CD14-positive monocyte (primary cell): ENCODE measurements around the gene HOXA5. TPM values are rescaled to one million over a fixed set of nuclear protein-coding genes. Genes with fewer than 3 reads are reported as not detected.
A peak's percentile ranks its signal among the peaks of the same experiment; 100 is the strongest.

Source experiments
- DNase-seq, 3 donors: peaks; one replicate each; pipeline ENCODE4 v3.0.0-alpha.2; 2011 to 2022
- H2AFZ ChIP-seq: 2 replicates; pipeline ENCODE4 v1.6.0; 2012; ENCODE audit warnings: mild to moderate bottlenecking, low read depth, low read length, inconsistent platforms; ENCODE audit not compliant: insufficient read depth, poor library complexity, severe bottlenecking
- H3K27ac ChIP-seq, 2 donors: 1 replicate in 1 of 2; 2 replicates in 1 of 2; pipeline ENCODE4 v1.5.1; 2012 to 2013; ENCODE audit warnings: low read length in 2 of 2, control low read depth in 1 of 2, inconsistent platforms in 1 of 2, low read depth in 1 of 2, mild to moderate bottlenecking in 1 of 2
- H3K27me3 ChIP-seq, 2 donors: one replicate each; pipeline versions ENCODE4 v1.6.0 to v1.6.1; 2011 to 2013; ENCODE audit warnings: low read length in 2 of 2; ENCODE audit not compliant: control insufficient read depth in 2 of 2, insufficient read depth in 2 of 2
- H3K36me3 ChIP-seq, 2 donors: replicated peaks in 1 of 2; 1 replicate in 1 of 2; 2 replicates in 1 of 2; pipeline versions ENCODE4 v1.5.1 to v1.6.1; 2012 to 2013; ENCODE audit warnings: low read length in 2 of 2, control low read depth in 1 of 2, inconsistent platforms in 1 of 2, mild to moderate bottlenecking in 1 of 2; ENCODE audit not compliant: insufficient read depth in 2 of 2, control insufficient read depth in 1 of 2
- H3K4me1 ChIP-seq, 2 donors: 1 replicate in 1 of 2; 2 replicates in 1 of 2; pipeline versions ENCODE4 v1.5.1 to v1.6.1; 2012 to 2013; ENCODE audit warnings: low read length in 2 of 2, control low read depth in 1 of 2, inconsistent platforms in 1 of 2, mild to moderate bottlenecking in 1 of 2, moderate library complexity in 1 of 2; ENCODE audit not compliant: insufficient read depth in 2 of 2, control insufficient read depth in 1 of 2
- H3K4me2 ChIP-seq: replicated peaks from 2 replicates; pipeline ENCODE3; 2012; ENCODE audit warnings: low read length, moderate library complexity, mild to moderate bottlenecking; ENCODE audit not compliant: poor library complexity, severe bottlenecking; ENCODE audit errors: extremely low read depth
- H3K4me3 ChIP-seq, 3 experiments: fragments of 200-600 bp in 1 of 3; sonication (generic) in 1 of 3; replicated peaks in 1 of 3; 1 replicate in 2 of 3; 2 replicates in 1 of 3; pipeline ENCODE4 v1.5.1; 2011 to 2013; ENCODE audit warnings: low read length in 3 of 3, mild to moderate bottlenecking in 3 of 3, control low read depth in 2 of 3, low read depth in 2 of 3, inconsistent platforms in 1 of 3, moderate library complexity in 1 of 3
- H3K79me2 ChIP-seq: 2 replicates; pipeline ENCODE4 v1.6.0; 2012; ENCODE audit warnings: mild to moderate bottlenecking, control low read depth, inconsistent platforms, low read length, moderate library complexity; ENCODE audit not compliant: insufficient read depth
- H3K9ac ChIP-seq: 2 replicates; pipeline ENCODE4 v1.6.0; 2017; ENCODE audit warnings: low read length, mild to moderate bottlenecking; ENCODE audit not compliant: insufficient read depth, poor library complexity, severe bottlenecking
- H3K9me3 ChIP-seq, 2 donors: replicated peaks in 1 of 2; 1 replicate in 1 of 2; 2 replicates in 1 of 2; pipeline versions ENCODE4 v1.5.1 to v1.6.1; 2012 to 2013; ENCODE audit warnings: low read length in 2 of 2, control low read depth in 1 of 2; ENCODE audit not compliant: control insufficient read depth in 1 of 2, insufficient read depth in 1 of 2
- H4K20me1 ChIP-seq: 2 replicates; pipeline ENCODE4 v1.6.0; 2012; ENCODE audit warnings: mild to moderate bottlenecking, low read length, control low read depth, moderate library complexity; ENCODE audit not compliant: insufficient read depth
- H3K27ac Mint-ChIP-seq, 7 donors: one replicate each; pipeline ENCODE4 v1.8.0; 2020; ENCODE audit warnings: mild to moderate bottlenecking in 7 of 7, mixed read lengths in 7 of 7, moderate library complexity in 6 of 7, inconsistent platforms in 2 of 7
- H3K27me3 Mint-ChIP-seq, 3 donors: one replicate each; pipeline ENCODE4 v1.8.0; 2021 to 2022; ENCODE audit warnings: low read depth in 3 of 3, mild to moderate bottlenecking in 3 of 3, mixed read lengths in 3 of 3, moderate library complexity in 3 of 3, inconsistent platforms in 1 of 3
- H3K36me3 Mint-ChIP-seq, 2 donors: one replicate each; pipeline ENCODE4 v1.8.0; 2020; ENCODE audit warnings: mixed read lengths in 2 of 2, inconsistent platforms in 1 of 2, mild to moderate bottlenecking in 1 of 2
- H3K4me1 Mint-ChIP-seq: one replicate; pipeline ENCODE4 v1.8.0; 2020; ENCODE audit warnings: mild to moderate bottlenecking, mixed read lengths
- H3K4me3 Mint-ChIP-seq, 2 donors: one replicate each; pipeline ENCODE4 v1.8.0; 2020; ENCODE audit warnings: mild to moderate bottlenecking in 2 of 2, mixed read lengths in 2 of 2, moderate library complexity in 1 of 2
- H3K9me3 Mint-ChIP-seq, 7 donors: one replicate each; pipeline ENCODE4 v1.8.0; 2020 to 2022; ENCODE audit warnings: mixed read lengths in 7 of 7, mild to moderate bottlenecking in 6 of 7, moderate library complexity in 6 of 7, inconsistent platforms in 2 of 7
- CTCF ChIP-seq: fragments of 200-600 bp; IDR thresholded peaks from one replicate; pipeline ENCODE4 v1.8.0; 2022; ENCODE audit warnings: antibody characterized with exemption, mild to moderate bottlenecking
- WGBS: methylation state at CpG from one replicate; pipeline ENCODE4 v1.1.5; 2013; ENCODE audit warnings: missing lambda C conversion rate; ENCODE audit not compliant: insufficient coverage; 5-methylcytosine and 5-hydroxymethylcytosine counted together
- intact Hi-C, 2 donors: fragments of 100-400 bp; cut with micrococcal nuclease; formaldehyde crosslinking; loops; one replicate each; pipeline versions ENCODE4 v1.15.0 to v1.15.1; 2023
- polyA plus RNA-seq, 3 donors: library from polyadenylated mRNA; depleted of rRNA in 1 of 3; unstranded in 2 of 3; stranded (reverse) in 1 of 3; fragments of 300-500 nt in 2 of 3; fragments of >200 nt in 1 of 3; fragmentation: Illumina TruSeq in 2 of 3; gene quantifications; 1 replicate in 2 of 3; 2 replicates in 1 of 3; pipeline ENCODE4 v1.2.3, GENCODE V29; 2012 to 2021

The HOXA5 gene
- polyA plus RNA-seq, 3 donors, result 0.85 to 3.0 (median 1.8) TPM

DNA sequence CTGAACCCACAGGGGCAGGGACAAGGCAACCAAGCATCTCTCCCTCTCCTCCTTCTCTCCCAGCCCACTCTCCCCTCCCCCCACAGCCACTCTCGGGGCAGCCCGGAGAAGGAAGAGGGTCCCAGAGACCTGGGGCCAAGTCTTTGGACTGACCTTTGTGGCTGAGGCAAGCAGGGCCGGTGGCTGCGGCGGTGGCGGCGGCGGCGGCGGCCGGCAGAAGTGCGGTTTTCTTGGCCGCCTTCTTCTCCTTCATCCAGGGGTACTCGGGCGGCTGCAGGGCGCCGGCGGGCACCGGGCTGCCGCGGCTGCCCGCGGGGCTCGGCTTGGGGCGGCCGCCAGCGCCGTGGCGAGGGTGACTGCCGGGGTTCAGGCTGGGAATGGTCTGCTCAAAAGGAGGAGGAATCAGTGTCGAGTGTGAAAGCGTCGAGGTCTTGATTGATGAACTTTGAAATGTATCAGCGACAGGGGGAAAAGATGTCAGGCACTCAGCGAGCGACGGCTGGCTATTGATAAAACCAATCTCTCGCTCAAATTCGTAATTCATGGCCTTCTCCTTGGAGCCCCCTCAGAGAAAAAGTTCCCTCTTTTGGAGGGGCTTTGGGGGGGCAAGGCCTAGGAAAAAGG, 41.4 kb downstream of the HOXA5 start:
- TF ChIP-seq CTCF, result no peak
- no peak overlapping the region for H3K27ac ChIP-seq
- no peak overlapping the region for H3K4me3 ChIP-seq
- H3K9me3 ChIP-seq, result peaks cover 0 to 24% of the 10 kb centered on the region in 2 donors
- Mint-ChIP-seq H3K27me3 (peaks cover 76 to 96% (median 84%) of the 10 kb centered on the region in 3 donors), H3K36me3 (peaks cover 54 to 57% of the 10 kb centered on the region in 2 donors), H3K27ac (peak overlapping the region in 1 of 7 donors; percentile 3), H3K4me1 (peaks cover 48% of the 10 kb centered on the region), H3K9me3 (peaks cover 0 to 46% (median 19%) of the 10 kb centered on the region in 7 donors), H3K4me3 (peak overlapping the region in 1 of 2 donors; percentile 88)
- H3K79me2 ChIP-seq, result peaks cover 20% of the 10 kb centered on the region
- peaks cover 56 to 92% of the 10 kb centered on the region in 2 donors for H3K27me3 ChIP-seq
- peak overlapping the region; percentile 49 for H3K4me2 ChIP-seq
- no peak overlapping the region for H2AFZ ChIP-seq
- H3K36me3 ChIP-seq, result peaks cover 9 to 32% of the 10 kb centered on the region in 2 donors
- H3K4me1 ChIP-seq, result peaks cover 32 to 36% of the 10 kb centered on the region in 2 donors
- DNase-seq, result no peak
- no peak overlapping the region for H3K9ac ChIP-seq
- 5% methylated on average over 29 of the region's 39 CpGs for WGBS
- intact Hi-C loops, result no loop called here
- H4K20me1 ChIP-seq, result peaks cover 82% of the 10 kb centered on the region

- Histone ChIP-seq H3K36me3 (peaks cover 9 to 32% of the 10 kb centered on the region in 2 donors), H4K20me1 (peaks cover 83% of the 10 kb centered on the region), H3K79me2 (peaks cover 27% of the 10 kb centered on the region), H3K4me3 (no peak overlapping the region), H3K4me1 (peaks cover 38 to 43% of the 10 kb centered on the region in 2 donors), H3K27me3 (peaks cover 56 to 91% of the 10 kb centered on the region in 2 donors), H2AFZ (no peak overlapping the region), H3K4me2 (peak overlapping the region; percentile 49), H3K9ac (no peak overlapping the region), H3K9me3 (peaks cover 0 to 24% of the 10 kb centered on the region in 2 donors), H3K27ac (no peak overlapping the region)
- peak overlapping the region in 1 of 2 donors; percentile 79 for H3K4me3 Mint-ChIP-seq
- no peak for TF ChIP-seq CTCF
- H3K36me3 Mint-ChIP-seq, result peaks cover 54 to 57% of the 10 kb centered on the region in 2 donors
- H3K27ac Mint-ChIP-seq, result no peak overlapping the region
- peak in 1 of 3 donors; percentile 21 for DNase-seq
- H3K27me3 Mint-ChIP-seq, result peaks cover 77 to 94% (median 84%) of the 10 kb centered on the region in 3 donors
- peaks cover 50% of the 10 kb centered on the region for H3K4me1 Mint-ChIP-seq
- 98% methylated on average over 17 of the region's 25 CpGs for WGBS
- peaks cover 0 to 46% (median 19%) of the 10 kb centered on the region in 7 donors for H3K9me3 Mint-ChIP-seq
- intact Hi-C loops, result no loop called here
These were observed 42.1 kb downstream of the HOXA5 start for GRCh38 chr7:27101171-27101956.
